ENCODE measurements around the gene MAD1L1.
"Not testable (repeated sequence)": the region's sequence is repeated elsewhere in the genome, so short reads cannot be mapped to it uniquely, and the experiment has no call there.

The MAD1L1 gene

GRCh38 chr7:1974290-1975101, 258.2 kb downstream of the MAD1L1 start:
- DNase-seq, result no peak
- no peak overlapping the region for H3K4me3 ChIP-seq (ENCODE audit: insufficient read depth, low read depth, low read length, poor library complexity, severe bottlenecking)
- H3K4me1 ChIP-seq (ENCODE audit: control insufficient read depth, insufficient read depth, low read length, poor library complexity, severe bottlenecking), result no peaks in the 10 kb centered on the region
- no peaks in the 10 kb centered on the region for H3K36me3 ChIP-seq (ENCODE audit: control insufficient read depth, insufficient read depth, low read length)
- H3K27me3 ChIP-seq (replicated peaks; ENCODE audit: control insufficient read depth, insufficient read depth, low read length, poor library complexity, severe bottlenecking), result no peaks in the 10 kb centered on the region
- H3K27ac ChIP-seq (ENCODE audit: insufficient read depth, low read length, poor library complexity, severe bottlenecking), result no peak overlapping the region
- H3K9me3 ChIP-seq (ENCODE audit: control insufficient read depth, low read length), result no peaks in the 10 kb centered on the region

- DNase-seq, result no peak
- Histone ChIP-seq H3K27ac (ENCODE audit: insufficient read depth, low read length, poor library complexity, severe bottlenecking) (no peak overlapping the region), H3K4me1 (ENCODE audit: control insufficient read depth, insufficient read depth, low read length, poor library complexity, severe bottlenecking) (no peaks in the 10 kb centered on the region), H3K36me3 (ENCODE audit: control insufficient read depth, insufficient read depth, low read length) (no peaks in the 10 kb centered on the region), H3K27me3 (replicated peaks; ENCODE audit: control insufficient read depth, insufficient read depth, low read length, poor library complexity, severe bottlenecking) (no peaks in the 10 kb centered on the region), H3K4me3 (ENCODE audit: insufficient read depth, low read depth, low read length, poor library complexity, severe bottlenecking) (no peak overlapping the region), H3K9me3 (ENCODE audit: control insufficient read depth, low read length) (no peaks in the 10 kb centered on the region)
Observed at GRCh38 chr7:1973321-1974251, 259.2 kb downstream of the MAD1L1 start.

- DNase-seq, result no peak
- no peaks in the 10 kb centered on the region for H3K27me3 ChIP-seq (replicated peaks; ENCODE audit: control insufficient read depth, insufficient read depth, low read length, poor library complexity, severe bottlenecking)
- no peaks in the 10 kb centered on the region for H3K4me1 ChIP-seq (ENCODE audit: control insufficient read depth, insufficient read depth, low read length, poor library complexity, severe bottlenecking)
- H3K27ac ChIP-seq (ENCODE audit: insufficient read depth, low read length, poor library complexity, severe bottlenecking), result no peak overlapping the region
- H3K4me3 ChIP-seq (ENCODE audit: insufficient read depth, low read depth, low read length, poor library complexity, severe bottlenecking), result no peak overlapping the region
- no peaks in the 10 kb centered on the region for H3K9me3 ChIP-seq (ENCODE audit: control insufficient read depth, low read length)
- H3K36me3 ChIP-seq (ENCODE audit: control insufficient read depth, insufficient read depth, low read length), result no peaks in the 10 kb centered on the region
Observed at GRCh38 chr7:1972744-1973143, 260.0 kb downstream of the MAD1L1 start.

DNA sequence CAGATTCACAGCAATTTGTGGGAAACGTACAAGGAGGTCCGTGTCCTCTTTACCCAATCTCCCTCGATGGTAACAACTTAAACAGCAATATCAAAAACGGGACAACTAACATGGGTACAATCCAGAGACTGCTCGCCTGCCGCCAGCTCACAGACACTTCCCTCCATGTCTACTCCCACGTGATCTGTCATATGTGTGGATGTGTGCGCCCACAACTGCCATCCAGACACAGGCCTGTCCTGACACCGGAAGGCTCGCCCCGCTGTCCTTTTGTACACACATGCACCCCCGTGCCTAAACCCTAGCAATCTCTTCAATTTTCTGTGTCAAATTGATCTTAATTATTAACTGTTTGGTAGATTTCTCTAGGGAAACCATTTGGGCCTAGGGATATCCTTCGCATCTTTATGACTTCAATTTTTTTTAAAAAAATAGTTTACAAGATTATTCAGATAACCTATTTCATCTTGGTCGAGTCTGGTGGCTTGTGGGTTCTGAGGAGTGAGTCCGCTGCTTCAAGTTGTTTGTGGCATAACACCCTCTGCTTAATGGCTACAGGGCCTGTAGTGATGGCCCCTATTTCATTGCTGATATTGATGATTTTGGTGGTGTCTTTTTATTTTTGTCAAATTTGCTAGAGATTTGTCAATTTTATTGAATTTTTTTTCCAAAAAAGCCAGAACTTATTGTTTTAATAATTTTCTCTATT, 260.6 kb downstream of the MAD1L1 start:
- Histone ChIP-seq H3K9me3 (ENCODE audit: control insufficient read depth, low read length) (no peaks in the 10 kb centered on the region), H3K4me1 (ENCODE audit: control insufficient read depth, insufficient read depth, low read length, poor library complexity, severe bottlenecking) (no peaks in the 10 kb centered on the region), H3K27me3 (replicated peaks; ENCODE audit: control insufficient read depth, insufficient read depth, low read length, poor library complexity, severe bottlenecking) (no peaks in the 10 kb centered on the region), H3K36me3 (ENCODE audit: control insufficient read depth, insufficient read depth, low read length) (peaks cover 3% of the 10 kb centered on the region), H3K27ac (ENCODE audit: insufficient read depth, low read length, poor library complexity, severe bottlenecking) (no peak overlapping the region), H3K4me3 (ENCODE audit: insufficient read depth, low read depth, low read length, poor library complexity, severe bottlenecking) (no peak overlapping the region)
- DNase-seq, result no peak

DNA sequence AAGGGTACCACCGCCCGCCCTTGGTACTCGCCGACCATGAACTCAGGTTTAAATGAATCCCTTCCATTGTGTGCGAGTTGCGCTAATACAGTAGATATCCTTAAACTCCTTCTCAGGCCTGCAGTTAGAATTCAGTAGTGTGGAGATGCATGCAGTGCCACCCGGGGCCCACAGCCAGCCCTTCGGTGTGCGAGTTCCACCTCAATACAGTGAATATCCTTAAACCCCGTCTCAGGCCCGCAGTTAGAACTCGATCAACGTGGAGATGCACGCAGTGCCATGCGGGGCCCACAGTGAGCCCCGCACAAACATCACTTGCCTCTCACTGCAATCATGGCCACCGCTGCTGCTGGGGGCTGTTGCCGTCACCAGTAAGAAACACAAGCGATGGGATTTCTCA, 261.9 kb downstream of the MAD1L1 start:
- no peak for DNase-seq

GRCh38 chr7:1970285-1970660, 262.5 kb downstream of the MAD1L1 start:
- not testable (repeated sequence) for H3K4me3 ChIP-seq (ENCODE audit: insufficient read depth, low read depth, low read length, poor library complexity, severe bottlenecking)

More for the DNA sequence above, 261.9 kb downstream of the MAD1L1 start:
- Histone ChIP-seq H3K9me3 (ENCODE audit: control insufficient read depth, low read length) (no peaks in the 10 kb centered on the region), H3K36me3 (ENCODE audit: control insufficient read depth, insufficient read depth, low read length) (peaks cover 3% of the 10 kb centered on the region), H3K4me1 (ENCODE audit: control insufficient read depth, insufficient read depth, low read length, poor library complexity, severe bottlenecking) (no peaks in the 10 kb centered on the region), H3K27me3 (replicated peaks; ENCODE audit: control insufficient read depth, insufficient read depth, low read length, poor library complexity, severe bottlenecking) (no peaks in the 10 kb centered on the region), H3K27ac (ENCODE audit: insufficient read depth, low read length, poor library complexity, severe bottlenecking) (no peak overlapping the region), H3K4me3 (ENCODE audit: insufficient read depth, low read depth, low read length, poor library complexity, severe bottlenecking) (no peak overlapping the region)

GRCh38 chr7:1969459-1970284, 263.1 kb downstream of the MAD1L1 start:
- no peaks in the 10 kb centered on the region for H3K27me3 ChIP-seq (replicated peaks; ENCODE audit: control insufficient read depth, insufficient read depth, low read length, poor library complexity, severe bottlenecking)
- peaks cover 3% of the 10 kb centered on the region for H3K36me3 ChIP-seq (ENCODE audit: control insufficient read depth, insufficient read depth, low read length)
- DNase-seq, result no peak
- no peak overlapping the region for H3K27ac ChIP-seq (ENCODE audit: insufficient read depth, low read length, poor library complexity, severe bottlenecking)
- H3K4me3 ChIP-seq (ENCODE audit: insufficient read depth, low read depth, low read length, poor library complexity, severe bottlenecking), result no peak overlapping the region
- no peaks in the 10 kb centered on the region for H3K4me1 ChIP-seq (ENCODE audit: control insufficient read depth, insufficient read depth, low read length, poor library complexity, severe bottlenecking)
- H3K9me3 ChIP-seq (ENCODE audit: control insufficient read depth, low read length), result no peaks in the 10 kb centered on the region

More at GRCh38 chr7:1970285-1970660, 262.5 kb downstream of the MAD1L1 start:
- not testable (repeated sequence) for H3K36me3 ChIP-seq (ENCODE audit: control insufficient read depth, insufficient read depth, low read length); H3K27ac ChIP-seq (ENCODE audit: insufficient read depth, low read length, poor library complexity, severe bottlenecking); H3K9me3 ChIP-seq (ENCODE audit: control insufficient read depth, low read length); H3K27me3 ChIP-seq (replicated peaks; ENCODE audit: control insufficient read depth, insufficient read depth, low read length, poor library complexity, severe bottlenecking); H3K4me1 ChIP-seq (ENCODE audit: control insufficient read depth, insufficient read depth, low read length, poor library complexity, severe bottlenecking); DNase-seq

DNA sequence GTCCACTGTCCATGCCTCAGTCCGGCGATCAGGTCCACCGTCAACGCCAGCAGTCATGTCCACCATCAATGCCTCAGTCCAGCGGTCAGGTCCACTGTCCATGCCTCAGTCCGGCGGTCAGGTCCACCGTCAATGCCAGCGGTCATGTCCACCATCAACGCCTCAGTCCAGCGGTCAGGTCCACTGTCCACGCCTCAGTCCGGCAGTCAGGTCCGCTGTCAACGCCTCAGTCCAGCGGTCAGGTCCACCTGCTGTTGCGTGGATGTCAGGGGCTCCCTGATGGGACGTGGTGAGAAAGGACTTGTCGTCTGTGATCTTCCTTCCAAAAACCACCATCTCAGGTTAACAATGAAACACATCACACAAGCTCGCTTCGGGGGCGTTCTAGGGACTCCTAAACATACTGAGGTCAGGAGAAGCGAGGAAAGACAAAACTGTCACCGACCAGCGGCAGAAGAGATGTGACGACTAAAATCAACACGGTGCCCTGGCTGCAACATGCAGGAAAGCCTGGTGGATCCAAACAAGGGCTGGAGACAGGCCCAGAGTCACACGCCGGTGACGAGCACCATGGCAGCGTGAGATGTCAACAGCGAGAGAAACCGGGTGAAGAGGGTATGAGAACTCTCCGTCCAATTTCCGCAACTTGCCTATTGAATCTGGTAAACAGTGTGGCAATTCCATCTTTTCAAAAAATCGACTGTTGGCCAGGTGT, 264.2 kb downstream of the MAD1L1 start:
- peaks cover 3% of the 10 kb centered on the region for H3K36me3 ChIP-seq (ENCODE audit: control insufficient read depth, insufficient read depth, low read length)

More for the DNA sequence above, 264.2 kb downstream of the MAD1L1 start:
- H3K27ac ChIP-seq (ENCODE audit: insufficient read depth, low read length, poor library complexity, severe bottlenecking), result no peak overlapping the region
- no peaks in the 10 kb centered on the region for H3K27me3 ChIP-seq (replicated peaks; ENCODE audit: control insufficient read depth, insufficient read depth, low read length, poor library complexity, severe bottlenecking)
- H3K4me3 ChIP-seq (ENCODE audit: insufficient read depth, low read depth, low read length, poor library complexity, severe bottlenecking), result no peak overlapping the region
- no peak for DNase-seq
- H3K9me3 ChIP-seq (ENCODE audit: control insufficient read depth, low read length), result no peaks in the 10 kb centered on the region
- H3K4me1 ChIP-seq (ENCODE audit: control insufficient read depth, insufficient read depth, low read length, poor library complexity, severe bottlenecking), result no peaks in the 10 kb centered on the region

All from effector memory CD4-positive, alpha-beta T cell (primary cell).